GM18520 (cell line): ENCODE data around the gene SNRPD1.
"Not testable (repeated sequence)": the region's sequence is repeated elsewhere in the genome, so short reads cannot be mapped to it uniquely, and the experiment has no call there.

Experiments used
- ATAC-seq: cut with Tn5 transposase; IDR thresholded peaks from one replicate; pipeline ENCODE4 v1.9.1; 2021; ENCODE audit not compliant: unreplicated experiment

Gene SNRPD1

DNA sequence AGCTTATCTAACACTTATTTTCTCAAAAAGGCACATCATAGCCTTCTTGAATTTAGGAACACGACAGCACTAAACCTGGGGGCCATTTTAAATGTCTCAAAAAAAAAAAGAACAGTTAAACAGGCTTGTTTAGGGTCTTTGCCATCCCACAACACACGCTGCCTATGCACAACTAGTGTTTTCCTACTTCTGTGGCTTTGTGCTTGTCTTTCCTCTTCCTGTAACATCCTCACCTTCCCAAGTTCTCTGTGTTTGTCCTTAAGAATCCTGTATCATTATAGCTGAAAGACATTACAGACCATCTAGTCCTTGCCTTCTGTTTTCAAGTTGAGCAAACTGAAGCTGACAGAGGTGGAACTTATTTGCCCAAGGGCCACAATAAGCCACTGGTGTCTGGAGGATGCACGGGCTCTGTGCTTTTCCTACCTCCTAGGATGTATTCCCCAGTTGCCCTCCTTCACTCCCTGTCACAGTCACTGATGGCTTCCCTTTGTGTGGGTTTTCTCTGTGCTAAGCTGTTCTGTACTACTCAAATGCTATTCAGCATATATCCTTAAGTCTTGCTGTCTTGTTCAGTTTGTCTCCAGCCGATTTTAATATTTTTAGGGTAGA lies 22.6 kb downstream of the SNRPD1 start:
- no peak for ATAC-seq

- ATAC-seq, result no peak
Measured at GRCh38 chr18:21636769-21637168, 24.7 kb downstream of the SNRPD1 start.

DNA sequence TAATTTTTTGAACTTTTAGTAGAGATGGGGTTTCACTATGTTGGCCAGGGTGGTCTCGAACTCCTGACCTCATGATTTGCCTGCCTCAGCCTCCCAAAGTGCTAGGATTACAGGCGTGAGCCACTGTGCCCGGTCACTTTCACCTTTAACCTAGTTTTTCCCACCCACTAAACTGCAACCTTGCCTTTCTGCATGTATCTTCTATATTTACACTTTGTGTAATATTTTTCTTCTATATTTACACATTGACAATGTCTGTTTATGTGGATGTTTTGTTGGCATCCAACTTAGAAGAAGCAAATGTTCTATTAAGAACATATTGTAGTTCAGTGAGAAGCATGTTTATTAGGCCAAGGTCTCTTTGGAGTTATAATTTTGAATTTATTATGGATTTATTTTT lies 26.7 kb downstream of the SNRPD1 start:
- no peak for ATAC-seq

GRCh38 chr18:21640375-21640774 lies 28.3 kb downstream of the SNRPD1 start:
- not testable (repeated sequence) for ATAC-seq

- no peak for ATAC-seq
Measured at GRCh38 chr18:21650311-21650710, 38.2 kb downstream of the SNRPD1 start.

DNA sequence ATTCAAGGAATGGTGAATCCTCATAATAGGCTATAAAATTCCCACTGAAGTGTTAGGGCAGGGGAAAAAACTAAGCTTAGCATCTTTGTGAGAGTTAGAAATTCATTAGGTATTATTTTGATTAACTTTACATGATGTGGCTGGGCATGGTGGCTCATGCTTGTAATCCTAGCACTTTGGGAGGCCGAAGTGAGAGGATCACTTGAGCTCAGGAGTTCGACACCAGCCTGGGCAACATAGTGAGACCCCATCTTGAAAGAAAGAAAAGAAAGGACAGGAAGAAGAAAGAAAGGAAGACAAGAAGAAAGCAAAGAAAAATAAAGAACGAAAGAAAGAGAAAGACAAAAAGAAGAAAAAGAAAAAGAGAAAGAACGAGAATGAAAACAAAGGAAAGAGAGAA lies 40.0 kb downstream of the SNRPD1 start:
- no peak for ATAC-seq

- no peak for ATAC-seq
Measured at GRCh38 chr18:21653361-21653760, 41.2 kb downstream of the SNRPD1 start.

GRCh38 chr18:21656402-21656801 lies 44.3 kb downstream of the SNRPD1 start:
- ATAC-seq, result no peak

GRCh38 chr18:21660078-21660477 lies 48.0 kb downstream of the SNRPD1 start:
- ATAC-seq, result no peak

DNA sequence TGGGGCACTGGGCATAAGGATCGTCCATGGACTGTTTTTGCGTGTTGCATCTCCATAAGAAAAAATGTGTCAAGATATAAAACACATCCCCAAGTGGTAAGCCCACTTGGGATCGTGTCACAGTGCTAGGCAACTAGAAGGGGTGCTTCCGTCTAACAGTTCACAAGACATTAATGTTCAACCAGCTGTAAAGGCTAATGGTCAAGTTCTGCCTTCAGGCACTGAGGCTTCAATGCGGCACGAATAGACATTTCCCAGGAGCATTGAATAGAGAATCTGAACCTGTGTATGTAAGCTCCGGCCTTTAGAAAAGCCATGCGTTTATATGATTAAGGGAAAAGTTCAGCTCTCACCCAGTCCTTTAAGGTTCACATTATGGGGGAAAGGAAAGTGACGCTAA lies 50.5 kb downstream of the SNRPD1 start:
- no peak for ATAC-seq

GRCh38 chr18:21663578-21663977 lies 51.5 kb downstream of the SNRPD1 start:
- no peak for ATAC-seq

DNA sequence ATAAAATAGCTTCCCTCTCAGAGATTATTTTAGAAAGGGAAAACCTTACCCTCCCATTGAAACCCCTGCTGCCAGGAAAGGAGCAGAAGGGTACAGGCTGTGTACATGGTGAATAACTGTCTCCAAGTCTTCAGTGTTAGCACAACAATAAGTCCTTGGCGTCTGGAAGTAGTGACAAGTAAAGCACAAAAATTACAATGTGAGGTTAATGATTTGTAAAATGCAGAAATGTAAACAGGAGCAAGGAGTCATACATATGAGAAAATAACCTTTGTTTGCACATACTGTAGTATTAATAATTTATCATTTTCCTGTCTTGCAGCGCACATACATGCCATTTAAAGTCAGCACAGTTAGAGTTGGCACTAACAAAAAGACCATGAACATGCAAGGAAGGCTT lies 52.0 kb downstream of the SNRPD1 start:
- ATAC-seq, result no peak

DNA sequence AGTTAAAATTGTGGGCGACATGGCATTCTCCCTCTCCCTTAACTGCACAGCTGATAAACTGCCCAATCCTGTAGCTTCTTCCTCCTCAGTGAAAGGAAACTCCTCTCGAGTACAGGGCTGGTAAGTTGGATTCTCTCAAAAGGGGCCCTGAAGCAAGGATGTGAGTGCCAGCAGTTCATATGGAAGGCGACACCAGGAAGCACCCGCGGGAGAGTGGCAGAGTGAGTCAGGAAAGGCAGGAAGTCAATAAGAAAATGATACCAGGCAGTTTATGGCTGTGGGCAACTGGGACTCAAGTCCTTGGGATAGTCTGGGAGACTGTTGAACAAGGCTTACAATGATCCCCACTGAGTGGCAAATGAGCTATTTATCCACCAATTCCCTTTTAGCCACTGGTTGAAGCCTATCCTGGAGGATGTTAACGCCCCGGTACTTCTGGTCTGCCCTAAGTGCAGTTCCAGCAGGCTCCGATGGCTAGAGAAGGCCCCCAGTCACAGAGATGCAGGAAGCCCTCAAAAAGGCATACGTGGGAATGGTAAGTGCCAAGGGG lies 57.7 kb downstream of the SNRPD1 start:
- ATAC-seq, result no peak

DNA sequence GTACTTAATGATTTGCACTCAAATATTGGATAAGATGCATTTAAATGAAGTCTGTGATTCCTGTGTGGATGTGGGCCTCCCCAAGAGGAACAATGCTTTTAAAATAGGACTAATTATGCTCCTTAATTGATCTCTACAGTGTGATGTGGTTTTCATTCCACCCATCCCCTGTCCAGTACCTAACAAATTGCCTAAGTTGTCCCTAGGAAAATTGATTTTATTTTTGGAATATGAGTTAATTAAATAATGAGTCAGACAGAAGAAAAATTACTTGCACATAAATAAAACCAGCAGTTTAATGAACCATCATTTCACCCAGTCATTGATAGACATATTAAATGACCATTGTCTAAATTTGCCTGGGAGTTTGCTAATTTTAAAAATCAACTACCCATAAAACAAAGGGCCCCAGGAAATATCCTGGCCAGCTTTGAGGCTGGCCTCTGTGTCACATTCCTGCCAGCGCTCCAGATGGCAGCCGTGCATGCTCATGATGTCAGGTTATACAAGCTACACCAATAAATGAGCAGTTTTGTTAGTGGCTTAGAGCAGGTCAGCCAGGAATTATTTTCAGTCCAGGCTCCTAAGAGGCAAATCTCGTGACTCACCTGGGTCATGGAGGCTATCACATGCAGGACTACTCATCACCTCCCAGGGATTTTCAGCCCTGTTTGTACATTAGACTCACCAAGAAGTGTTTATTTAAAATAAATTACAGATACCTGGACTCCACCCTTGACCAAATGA lies 60.6 kb downstream of the SNRPD1 start:
- ATAC-seq, result no peak

- not testable (repeated sequence) for ATAC-seq
Measured at GRCh38 chr18:21675354-21675753, 63.2 kb downstream of the SNRPD1 start.

GRCh38 chr18:21678859-21679258 lies 66.7 kb downstream of the SNRPD1 start:
- no peak for ATAC-seq

- no peak for ATAC-seq
Measured at GRCh38 chr18:21680161-21680560, 68.0 kb downstream of the SNRPD1 start.

GRCh38 chr18:21682371-21683051 lies 70.4 kb downstream of the SNRPD1 start:
- peak; percentile 33 for ATAC-seq
